ENCODE data around the gene MAPT.

The MAPT gene

GRCh38 chr17:46031920-46032319 is 137.6 kb downstream of the MAPT start:
- H3K9me3 ChIP-seq (ENCODE audit: control insufficient read depth, insufficient read depth, low read length) = no peaks in the 10 kb centered on the region
- H3K27me3 ChIP-seq (ENCODE audit: control insufficient read depth, insufficient read depth, low read length) = no peaks in the 10 kb centered on the region
- H3K27ac ChIP-seq (ENCODE audit: low read depth, low read length) = no peak overlapping the region
- no peak overlapping the region for H3K4me3 ChIP-seq (ENCODE audit: low read depth, low read length)
- H3K4me1 ChIP-seq (ENCODE audit: control insufficient read depth, insufficient read depth, low read length) = peaks cover 22% of the 10 kb centered on the region
- H3K36me3 ChIP-seq (ENCODE audit: control insufficient read depth, insufficient read depth, low read length) = peaks cover 87% of the 10 kb centered on the region
- H3K9ac ChIP-seq (ENCODE audit: low read depth, low read length) = no peak overlapping the region

GRCh38 chr17:46032909-46033308 is 138.6 kb downstream of the MAPT start:
- Histone ChIP-seq H3K9ac (ENCODE audit: low read depth, low read length) (no peak overlapping the region), H3K36me3 (ENCODE audit: control insufficient read depth, insufficient read depth, low read length) (peaks cover 94% of the 10 kb centered on the region), H3K27ac (ENCODE audit: low read depth, low read length) (no peak overlapping the region), H3K9me3 (ENCODE audit: control insufficient read depth, insufficient read depth, low read length) (no peaks in the 10 kb centered on the region), H3K4me1 (ENCODE audit: control insufficient read depth, insufficient read depth, low read length) (peaks cover 12% of the 10 kb centered on the region), H3K27me3 (ENCODE audit: control insufficient read depth, insufficient read depth, low read length) (no peaks in the 10 kb centered on the region), H3K4me3 (ENCODE audit: low read depth, low read length) (no peak overlapping the region)

GRCh38 chr17:46033392-46033791 is 139.0 kb downstream of the MAPT start:
- Histone ChIP-seq H3K27ac (ENCODE audit: low read depth, low read length) (no peak overlapping the region), H3K9ac (ENCODE audit: low read depth, low read length) (no peak overlapping the region), H3K4me3 (ENCODE audit: low read depth, low read length) (no peak overlapping the region), H3K36me3 (ENCODE audit: control insufficient read depth, insufficient read depth, low read length) (peaks cover 97% of the 10 kb centered on the region), H3K9me3 (ENCODE audit: control insufficient read depth, insufficient read depth, low read length) (no peaks in the 10 kb centered on the region), H3K27me3 (ENCODE audit: control insufficient read depth, insufficient read depth, low read length) (no peaks in the 10 kb centered on the region), H3K4me1 (ENCODE audit: control insufficient read depth, insufficient read depth, low read length) (peaks cover 7% of the 10 kb centered on the region)

GRCh38 chr17:46035112-46035818 is 140.9 kb downstream of the MAPT start:
- no peak overlapping the region for H3K4me3 ChIP-seq (ENCODE audit: low read depth, low read length)
- no peaks in the 10 kb centered on the region for H3K4me1 ChIP-seq (ENCODE audit: control insufficient read depth, insufficient read depth, low read length)
- no peak overlapping the region for H3K27ac ChIP-seq (ENCODE audit: low read depth, low read length)
- H3K36me3 ChIP-seq (ENCODE audit: control insufficient read depth, insufficient read depth, low read length) = peaks cover 100% of the 10 kb centered on the region
- H3K27me3 ChIP-seq (ENCODE audit: control insufficient read depth, insufficient read depth, low read length) = no peaks in the 10 kb centered on the region
- H3K9me3 ChIP-seq (ENCODE audit: control insufficient read depth, insufficient read depth, low read length) = no peaks in the 10 kb centered on the region
- H3K9ac ChIP-seq (ENCODE audit: low read depth, low read length) = no peak overlapping the region

GRCh38 chr17:46036491-46036890 is 142.1 kb downstream of the MAPT start:
- Histone ChIP-seq H3K9me3 (ENCODE audit: control insufficient read depth, insufficient read depth, low read length) (no peaks in the 10 kb centered on the region), H3K27me3 (ENCODE audit: control insufficient read depth, insufficient read depth, low read length) (no peaks in the 10 kb centered on the region), H3K9ac (ENCODE audit: low read depth, low read length) (no peak overlapping the region), H3K4me3 (ENCODE audit: low read depth, low read length) (no peak overlapping the region), H3K36me3 (ENCODE audit: control insufficient read depth, insufficient read depth, low read length) (peaks cover 100% of the 10 kb centered on the region), H3K27ac (ENCODE audit: low read depth, low read length) (no peak overlapping the region), H3K4me1 (ENCODE audit: control insufficient read depth, insufficient read depth, low read length) (no peaks in the 10 kb centered on the region)

GRCh38 chr17:46037722-46038255 is 143.4 kb downstream of the MAPT start:
- no peak overlapping the region for H3K27ac ChIP-seq (ENCODE audit: low read depth, low read length)
- H3K36me3 ChIP-seq (ENCODE audit: control insufficient read depth, insufficient read depth, low read length) = peaks cover 97% of the 10 kb centered on the region

GRCh38 chr17:46038414-46038813 is 144.1 kb downstream of the MAPT start:
- H3K27me3 ChIP-seq (ENCODE audit: control insufficient read depth, insufficient read depth, low read length) = no peaks in the 10 kb centered on the region
- H3K9me3 ChIP-seq (ENCODE audit: control insufficient read depth, insufficient read depth, low read length) = no peaks in the 10 kb centered on the region
- no peak overlapping the region for H3K9ac ChIP-seq (ENCODE audit: low read depth, low read length)
- H3K36me3 ChIP-seq (ENCODE audit: control insufficient read depth, insufficient read depth, low read length) = peaks cover 97% of the 10 kb centered on the region
- H3K27ac ChIP-seq (ENCODE audit: low read depth, low read length) = no peak overlapping the region
- H3K4me1 ChIP-seq (ENCODE audit: control insufficient read depth, insufficient read depth, low read length) = no peaks in the 10 kb centered on the region
- H3K4me3 ChIP-seq (ENCODE audit: low read depth, low read length) = no peak overlapping the region

More at GRCh38 chr17:46037722-46038255, 143.4 kb downstream of the MAPT start:
- Histone ChIP-seq H3K27me3 (ENCODE audit: control insufficient read depth, insufficient read depth, low read length) (no peaks in the 10 kb centered on the region), H3K9me3 (ENCODE audit: control insufficient read depth, insufficient read depth, low read length) (no peaks in the 10 kb centered on the region), H3K4me1 (ENCODE audit: control insufficient read depth, insufficient read depth, low read length) (no peaks in the 10 kb centered on the region), H3K9ac (ENCODE audit: low read depth, low read length) (no peak overlapping the region), H3K4me3 (ENCODE audit: low read depth, low read length) (no peak overlapping the region)

DNA sequence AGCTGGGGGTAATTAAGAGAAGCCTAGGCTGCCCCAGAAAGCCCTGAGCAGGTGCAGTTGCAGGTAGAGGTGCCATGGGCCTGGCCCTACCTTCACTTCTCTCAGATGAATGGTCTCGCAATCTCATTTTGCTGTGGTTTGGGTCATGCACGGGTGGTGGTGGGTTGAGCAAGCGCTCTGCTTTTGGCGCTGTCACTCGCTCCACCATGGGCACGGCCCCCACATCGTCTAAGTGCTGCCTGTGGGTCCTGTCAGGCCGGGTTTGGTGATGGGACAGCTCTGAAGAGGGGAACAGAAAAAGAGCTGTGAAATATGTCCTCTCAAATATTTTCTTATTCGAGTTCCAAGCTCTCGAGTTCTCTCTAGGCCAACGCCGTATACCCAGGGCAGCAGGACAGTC is 144.6 kb downstream of the MAPT start:
- peaks cover 97% of the 10 kb centered on the region for H3K36me3 ChIP-seq (ENCODE audit: control insufficient read depth, insufficient read depth, low read length)
- H3K27me3 ChIP-seq (ENCODE audit: control insufficient read depth, insufficient read depth, low read length) = no peaks in the 10 kb centered on the region
- no peak overlapping the region for H3K27ac ChIP-seq (ENCODE audit: low read depth, low read length)
- no peak overlapping the region for H3K9ac ChIP-seq (ENCODE audit: low read depth, low read length)
- no peaks in the 10 kb centered on the region for H3K4me1 ChIP-seq (ENCODE audit: control insufficient read depth, insufficient read depth, low read length)
- no peaks in the 10 kb centered on the region for H3K9me3 ChIP-seq (ENCODE audit: control insufficient read depth, insufficient read depth, low read length)
- no peak overlapping the region for H3K4me3 ChIP-seq (ENCODE audit: low read depth, low read length)

DNA sequence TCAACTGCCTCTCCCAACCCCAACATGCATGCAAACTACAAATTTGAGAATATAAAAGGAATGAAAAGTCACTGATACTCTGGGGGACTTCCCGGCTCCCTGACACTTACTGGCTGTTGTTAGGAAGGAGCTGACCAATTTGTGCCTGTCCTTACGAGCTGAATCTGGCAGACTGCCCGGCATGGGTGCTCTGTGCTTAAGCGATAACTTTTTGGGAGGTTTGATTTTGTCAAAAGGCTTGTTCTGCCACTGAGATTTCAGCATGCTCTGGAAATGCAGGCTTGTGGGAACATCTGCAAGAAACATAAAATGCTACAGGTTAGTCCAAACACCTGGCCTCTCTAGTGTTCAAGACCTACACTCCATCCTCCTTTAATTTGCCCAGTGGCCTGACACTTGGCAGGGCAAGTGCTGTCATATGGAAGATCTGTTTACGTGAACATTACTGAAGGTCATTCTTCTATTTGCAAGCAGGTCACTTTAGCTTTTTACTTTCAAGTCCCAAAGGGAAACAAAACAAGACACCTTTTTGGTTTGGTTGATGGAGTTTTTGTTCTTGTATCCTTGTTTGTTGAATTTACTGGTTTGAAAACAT is 145.3 kb downstream of the MAPT start:
- Histone ChIP-seq H3K27me3 (ENCODE audit: control insufficient read depth, insufficient read depth, low read length) (no peaks in the 10 kb centered on the region), H3K36me3 (ENCODE audit: control insufficient read depth, insufficient read depth, low read length) (peaks cover 93% of the 10 kb centered on the region), H3K27ac (ENCODE audit: low read depth, low read length) (no peak overlapping the region), H3K9ac (ENCODE audit: low read depth, low read length) (no peak overlapping the region), H3K9me3 (ENCODE audit: control insufficient read depth, insufficient read depth, low read length) (no peaks in the 10 kb centered on the region), H3K4me1 (ENCODE audit: control insufficient read depth, insufficient read depth, low read length) (no peaks in the 10 kb centered on the region; the same call in 1 of the 2 replicates), H3K4me3 (ENCODE audit: low read depth, low read length) (no peak overlapping the region)

GRCh38 chr17:46042246-46042645 is 147.9 kb downstream of the MAPT start:
- Histone ChIP-seq H3K4me1 (ENCODE audit: control insufficient read depth, insufficient read depth, low read length) (no peaks in the 10 kb centered on the region; the same call in 1 of the 2 replicates), H3K9me3 (ENCODE audit: control insufficient read depth, insufficient read depth, low read length) (no peaks in the 10 kb centered on the region), H3K4me3 (ENCODE audit: low read depth, low read length) (no peak overlapping the region), H3K27me3 (ENCODE audit: control insufficient read depth, insufficient read depth, low read length) (no peaks in the 10 kb centered on the region), H3K27ac (ENCODE audit: low read depth, low read length) (no peak overlapping the region), H3K9ac (ENCODE audit: low read depth, low read length) (no peak overlapping the region), H3K36me3 (ENCODE audit: control insufficient read depth, insufficient read depth, low read length) (peaks cover 87% of the 10 kb centered on the region)

GRCh38 chr17:46042925-46043324 is 148.6 kb downstream of the MAPT start:
- Histone ChIP-seq H3K36me3 (ENCODE audit: control insufficient read depth, insufficient read depth, low read length) (peaks cover 87% of the 10 kb centered on the region), H3K4me1 (ENCODE audit: control insufficient read depth, insufficient read depth, low read length) (no peaks in the 10 kb centered on the region; the same call in 1 of the 2 replicates), H3K9me3 (ENCODE audit: control insufficient read depth, insufficient read depth, low read length) (no peaks in the 10 kb centered on the region), H3K9ac (ENCODE audit: low read depth, low read length) (no peak overlapping the region), H3K4me3 (ENCODE audit: low read depth, low read length) (no peak overlapping the region), H3K27me3 (ENCODE audit: control insufficient read depth, insufficient read depth, low read length) (no peaks in the 10 kb centered on the region), H3K27ac (ENCODE audit: low read depth, low read length) (no peak overlapping the region)
